HCT116 (cell line): ENCODE measurements around the gene ATG16L2.

ENCODE experiments used
- EGR1 ChIP-seq: IDR thresholded peaks from 2 replicates; pipeline ENCODE4 v1.6.1; 2012; ENCODE audit warnings: low read depth
- ELF1 ChIP-seq: IDR thresholded peaks from 2 replicates; pipeline ENCODE4 v1.6.1; 2012; ENCODE audit warnings: low read depth, borderline replicate concordance
- EZH2 ChIP-seq: fragments of 200-600 bp; sonication (generic); IDR thresholded peaks from 2 replicates; pipeline ENCODE4 v1.6.1; 2017; ENCODE audit warnings: antibody characterized with exemption, mixed run types
- JUND ChIP-seq: IDR thresholded peaks from 2 replicates; pipeline ENCODE4 v1.6.1; 2012
- POLR2A ChIP-seq: IDR thresholded peaks from 2 replicates; pipeline ENCODE4 v1.7.0; 2011; ENCODE audit warnings: borderline replicate concordance; ENCODE audit not compliant: insufficient read depth, insufficient read length; ENCODE audit errors: extremely low read depth
- POLR2AphosphoS5 ChIP-seq: IDR thresholded peaks from 2 replicates; pipeline ENCODE4 v1.6.1; 2011; ENCODE audit warnings: mild to moderate bottlenecking, low read depth, low read length, moderate library complexity
- RAD21 ChIP-seq: IDR thresholded peaks from 2 replicates; pipeline ENCODE4 v1.6.1; 2012; ENCODE audit warnings: low read depth, mild to moderate bottlenecking
- TCF7L2 ChIP-seq: IDR thresholded peaks from 2 replicates; pipeline ENCODE4 v1.7.0; 2011; ENCODE audit warnings: borderline replicate concordance, inconsistent platforms; ENCODE audit not compliant: insufficient read depth, insufficient read length; ENCODE audit errors: extremely low read depth
- YY1 ChIP-seq: IDR thresholded peaks from 2 replicates; pipeline ENCODE4 v1.6.1; 2011; ENCODE audit warnings: low read length, low read depth, moderate library complexity, mild to moderate bottlenecking; ENCODE audit not compliant: insufficient replicate concordance; ENCODE audit errors: extremely low read depth
- TF ChIP-seq, protein P1 (sequence below), 3 experiments: fragments of 200-600 bp in 1 of 3; sonication (generic) in 1 of 3; IDR thresholded peaks in 2 of 3; conservative IDR thresholded peaks in 1 of 3; 2 replicates each; pipeline ENCODE4 v1.5.1; 2012 to 2017; ENCODE audit warnings: low read depth in 2 of 3, low read length in 2 of 3, antibody characterized with exemption in 1 of 3, borderline replicate concordance in 1 of 3, control low read depth in 1 of 3, mild to moderate bottlenecking in 1 of 3, mixed read lengths in 1 of 3, mixed run types in 1 of 3, moderate library complexity in 1 of 3; ENCODE audit not compliant: insufficient read depth in 1 of 3
- TF ChIP-seq, protein P2 (sequence below): IDR thresholded peaks from 2 replicates; pipeline ENCODE4 v1.6.1; 2012
- TF ChIP-seq, protein P3 (sequence below): IDR thresholded peaks from 2 replicates; pipeline ENCODE4 v1.6.1; 2012; ENCODE audit warnings: low read depth

DNA sequence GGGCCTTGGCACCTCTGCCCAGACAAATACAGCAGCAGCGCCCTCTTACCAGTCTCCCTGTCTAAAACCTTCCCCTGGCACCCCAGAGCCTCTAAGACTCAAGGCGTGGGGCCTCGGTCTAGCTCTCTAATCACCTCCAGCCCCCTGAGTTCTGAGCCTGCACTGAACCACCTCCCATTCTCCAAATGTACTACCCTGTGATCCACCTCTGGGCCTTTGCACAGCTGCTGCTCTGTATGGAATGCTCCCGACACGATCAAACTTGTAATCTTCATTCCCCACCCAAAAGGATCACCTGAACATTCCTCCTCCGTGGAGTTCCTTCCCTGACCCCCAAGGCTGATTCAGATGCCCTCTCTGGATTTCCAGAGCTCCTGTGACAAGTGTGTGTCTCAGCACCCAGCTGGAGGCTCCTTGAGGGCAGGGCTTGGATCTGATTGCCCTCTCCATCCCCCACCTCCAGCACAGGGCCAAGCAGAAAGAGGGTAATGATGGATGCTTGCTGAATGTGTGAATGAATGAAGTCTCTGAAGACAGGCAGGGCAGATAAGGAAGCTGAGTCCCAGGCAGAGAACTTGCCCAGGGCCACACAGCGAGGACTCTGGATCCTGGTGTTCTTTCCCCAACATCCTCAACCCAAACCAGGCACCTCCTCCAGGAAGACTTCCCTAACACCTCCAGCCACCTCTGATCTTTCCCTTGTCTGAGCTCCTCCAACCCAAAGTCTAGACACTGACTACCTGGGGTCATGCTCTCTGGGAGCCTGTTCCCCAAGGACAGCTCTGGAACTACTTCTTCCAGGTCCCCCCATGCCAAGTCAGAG lies 38.7 kb upstream of the ATG16L2 start:
- no peak for TF ChIP-seq EZH2
- TF ChIP-seq, protein P1, sequence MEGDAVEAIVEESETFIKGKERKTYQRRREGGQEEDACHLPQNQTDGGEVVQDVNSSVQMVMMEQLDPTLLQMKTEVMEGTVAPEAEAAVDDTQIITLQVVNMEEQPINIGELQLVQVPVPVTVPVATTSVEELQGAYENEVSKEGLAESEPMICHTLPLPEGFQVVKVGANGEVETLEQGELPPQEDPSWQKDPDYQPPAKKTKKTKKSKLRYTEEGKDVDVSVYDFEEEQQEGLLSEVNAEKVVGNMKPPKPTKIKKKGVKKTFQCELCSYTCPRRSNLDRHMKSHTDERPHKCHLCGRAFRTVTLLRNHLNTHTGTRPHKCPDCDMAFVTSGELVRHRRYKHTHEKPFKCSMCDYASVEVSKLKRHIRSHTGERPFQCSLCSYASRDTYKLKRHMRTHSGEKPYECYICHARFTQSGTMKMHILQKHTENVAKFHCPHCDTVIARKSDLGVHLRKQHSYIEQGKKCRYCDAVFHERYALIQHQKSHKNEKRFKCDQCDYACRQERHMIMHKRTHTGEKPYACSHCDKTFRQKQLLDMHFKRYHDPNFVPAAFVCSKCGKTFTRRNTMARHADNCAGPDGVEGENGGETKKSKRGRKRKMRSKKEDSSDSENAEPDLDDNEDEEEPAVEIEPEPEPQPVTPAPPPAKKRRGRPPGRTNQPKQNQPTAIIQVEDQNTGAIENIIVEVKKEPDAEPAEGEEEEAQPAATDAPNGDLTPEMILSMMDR (IDR thresholded peaks at IDR 0.05 in 2 of 3, conservative IDR thresholded peaks at IDR 0.05 in 1 of 3; ENCODE audit: borderline replicate concordance in 1 of 3, insufficient read depth in 1 of 3, low read depth in 2 of 3, low read length in 2 of 3): no peak
- TF ChIP-seq RAD21: no peak
- TF ChIP-seq POLR2A: no peak
- TF ChIP-seq, protein P2, sequence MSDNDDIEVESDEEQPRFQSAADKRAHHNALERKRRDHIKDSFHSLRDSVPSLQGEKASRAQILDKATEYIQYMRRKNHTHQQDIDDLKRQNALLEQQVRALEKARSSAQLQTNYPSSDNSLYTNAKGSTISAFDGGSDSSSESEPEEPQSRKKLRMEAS: no peak
- TF ChIP-seq YY1: no peak
- no peak for TF ChIP-seq JUND
- no peak for TF ChIP-seq POLR2AphosphoS5
- TF ChIP-seq, protein P3, sequence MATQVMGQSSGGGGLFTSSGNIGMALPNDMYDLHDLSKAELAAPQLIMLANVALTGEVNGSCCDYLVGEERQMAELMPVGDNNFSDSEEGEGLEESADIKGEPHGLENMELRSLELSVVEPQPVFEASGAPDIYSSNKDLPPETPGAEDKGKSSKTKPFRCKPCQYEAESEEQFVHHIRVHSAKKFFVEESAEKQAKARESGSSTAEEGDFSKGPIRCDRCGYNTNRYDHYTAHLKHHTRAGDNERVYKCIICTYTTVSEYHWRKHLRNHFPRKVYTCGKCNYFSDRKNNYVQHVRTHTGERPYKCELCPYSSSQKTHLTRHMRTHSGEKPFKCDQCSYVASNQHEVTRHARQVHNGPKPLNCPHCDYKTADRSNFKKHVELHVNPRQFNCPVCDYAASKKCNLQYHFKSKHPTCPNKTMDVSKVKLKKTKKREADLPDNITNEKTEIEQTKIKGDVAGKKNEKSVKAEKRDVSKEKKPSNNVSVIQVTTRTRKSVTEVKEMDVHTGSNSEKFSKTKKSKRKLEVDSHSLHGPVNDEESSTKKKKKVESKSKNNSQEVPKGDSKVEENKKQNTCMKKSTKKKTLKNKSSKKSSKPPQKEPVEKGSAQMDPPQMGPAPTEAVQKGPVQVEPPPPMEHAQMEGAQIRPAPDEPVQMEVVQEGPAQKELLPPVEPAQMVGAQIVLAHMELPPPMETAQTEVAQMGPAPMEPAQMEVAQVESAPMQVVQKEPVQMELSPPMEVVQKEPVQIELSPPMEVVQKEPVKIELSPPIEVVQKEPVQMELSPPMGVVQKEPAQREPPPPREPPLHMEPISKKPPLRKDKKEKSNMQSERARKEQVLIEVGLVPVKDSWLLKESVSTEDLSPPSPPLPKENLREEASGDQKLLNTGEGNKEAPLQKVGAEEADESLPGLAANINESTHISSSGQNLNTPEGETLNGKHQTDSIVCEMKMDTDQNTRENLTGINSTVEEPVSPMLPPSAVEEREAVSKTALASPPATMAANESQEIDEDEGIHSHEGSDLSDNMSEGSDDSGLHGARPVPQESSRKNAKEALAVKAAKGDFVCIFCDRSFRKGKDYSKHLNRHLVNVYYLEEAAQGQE: no peak
- no peak for TF ChIP-seq TCF7L2
- TF ChIP-seq EGR1: no peak
- TF ChIP-seq ELF1: no peak
